ENCODE data around the gene RPL13A.
"Not testable (repeated sequence)": the region's sequence is repeated elsewhere in the genome, so short reads cannot be mapped to it uniquely, and the experiment has no call there.

DNA sequence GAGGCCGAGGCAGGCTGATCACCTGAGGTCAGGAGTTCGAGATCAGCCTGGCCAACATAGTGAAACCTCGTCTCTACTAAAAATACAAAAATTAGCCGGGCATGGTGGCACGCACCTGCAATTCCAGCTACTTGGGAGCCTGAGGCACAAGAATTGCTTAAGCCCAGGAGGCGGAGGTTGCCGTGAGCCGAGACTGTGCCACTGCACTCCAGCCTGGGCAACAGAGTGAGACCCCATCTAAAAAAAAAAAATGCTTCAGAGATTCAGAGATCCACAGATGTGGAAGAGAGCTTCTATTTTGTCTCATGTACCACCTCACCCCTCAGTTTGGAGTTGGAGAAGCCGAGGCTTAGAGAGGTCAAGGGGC, 13.9 kb upstream of the RPL13A start:
- not testable (repeated sequence) for TF ChIP-seq EZH2 (IDR thresholded peaks at IDR 0.05; ENCODE audit: borderline replicate concordance, low read length); CTCF (IDR thresholded peaks at IDR 0.05; ENCODE audit: low read length)
